Testis (tissue), 2 donors: Measurements from ENCODE around the gene MYCN.

Experiments used
- CTCF ChIP-seq, 3 experiments: fragments of 450-650 bp in 2 of 3; fragments of 200-600 bp in 1 of 3; sonication (generic) in 1 of 3; IDR thresholded peaks; one replicate each; pipeline ENCODE4 v1.5.1; 2016 to 2019; ENCODE audit warnings: antibody characterized with exemption in 3 of 3, mild to moderate bottlenecking in 2 of 3, moderate library complexity in 1 of 3
- POLR2A ChIP-seq: fragments of 450-650 bp; IDR thresholded peaks from one replicate; pipeline ENCODE4 v1.6.1; 2017; ENCODE audit warnings: antibody characterized with exemption, mild to moderate bottlenecking, moderate library complexity

GRCh38 chr2:15934291-15934945, 5.9 kb upstream of the MYCN start:
- TF ChIP-seq CTCF (IDR thresholded peaks at IDR 0.05) (no peak), POLR2A (no peak)
